ENCODE data around the gene CLTA. TPM values are rescaled to one million over a fixed set of nuclear protein-coding genes. Genes with fewer than 3 reads are reported as not detected.
A peak's percentile ranks its signal among the peaks of the same experiment; 100 is the strongest.

The CLTA gene
- total RNA-seq, 2 experiments from 2014 or later, result 150 to 171 TPM

- no peak for DNase-seq (ENCODE audit: low spot score)
- intact Hi-C loops (cut with micrococcal nuclease; ENCODE audit: unreplicated experiment), result loop anchor here (5.0 kb wide), 1 partner anchor 49 kb away; no protein-coding TSS in a partner anchor
- BruUV-seq (replicated peaks), result no TSS peak
- Histone ChIP-seq H2AFZ (ENCODE audit: low read length) (no peak overlapping the region), H3K4me1 (ENCODE audit: insufficient read depth, low read length, poor library complexity, severe bottlenecking) (peaks cover 34% of the 10 kb centered on the region), H3K4me3 (ENCODE audit: low read depth, low read length, poor library complexity, severe bottlenecking) (peak overlapping the region; percentile 92), H3K36me3 (ENCODE audit: insufficient read depth, low read length) (peaks cover 51% of the 10 kb centered on the region), H3K9me3 (ENCODE audit: low read length) (no peaks in the 10 kb centered on the region), H3K4me2 (ENCODE audit: low read length) (peak overlapping the region; percentile 97), H3K27ac (ENCODE audit: low read depth, low read length, poor library complexity, severe bottlenecking) (no peak overlapping the region), H4K20me1 (ENCODE audit: insufficient read depth, low read length) (peaks cover 32% of the 10 kb centered on the region), H3K79me2 (ENCODE audit: insufficient read depth, low read depth, low read length) (peaks cover 65% of the 10 kb centered on the region), H3K9me2 (ENCODE audit: insufficient read depth, low read length) (no peaks in the 10 kb centered on the region)
- TF ChIP-seq EZH2phosphoT487 (IDR thresholded peaks at IDR 0.05; ENCODE audit: borderline replicate concordance, low read depth, low read length), result no peak
- TF ChIP-seq, protein P1, sequence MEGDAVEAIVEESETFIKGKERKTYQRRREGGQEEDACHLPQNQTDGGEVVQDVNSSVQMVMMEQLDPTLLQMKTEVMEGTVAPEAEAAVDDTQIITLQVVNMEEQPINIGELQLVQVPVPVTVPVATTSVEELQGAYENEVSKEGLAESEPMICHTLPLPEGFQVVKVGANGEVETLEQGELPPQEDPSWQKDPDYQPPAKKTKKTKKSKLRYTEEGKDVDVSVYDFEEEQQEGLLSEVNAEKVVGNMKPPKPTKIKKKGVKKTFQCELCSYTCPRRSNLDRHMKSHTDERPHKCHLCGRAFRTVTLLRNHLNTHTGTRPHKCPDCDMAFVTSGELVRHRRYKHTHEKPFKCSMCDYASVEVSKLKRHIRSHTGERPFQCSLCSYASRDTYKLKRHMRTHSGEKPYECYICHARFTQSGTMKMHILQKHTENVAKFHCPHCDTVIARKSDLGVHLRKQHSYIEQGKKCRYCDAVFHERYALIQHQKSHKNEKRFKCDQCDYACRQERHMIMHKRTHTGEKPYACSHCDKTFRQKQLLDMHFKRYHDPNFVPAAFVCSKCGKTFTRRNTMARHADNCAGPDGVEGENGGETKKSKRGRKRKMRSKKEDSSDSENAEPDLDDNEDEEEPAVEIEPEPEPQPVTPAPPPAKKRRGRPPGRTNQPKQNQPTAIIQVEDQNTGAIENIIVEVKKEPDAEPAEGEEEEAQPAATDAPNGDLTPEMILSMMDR (conservative IDR thresholded peaks at IDR 0.05; ENCODE audit: low read length), result no peak
- CTCF ChIA-PET (ENCODE audit: unreplicated experiment), result no interaction called here
- POLR2A ChIA-PET, result interaction anchor here (0.7 to 3.9 kb wide), 2 partner anchors 13 to 332 kb away, joined by 3 to 17 read pairs; no protein-coding TSS in a partner anchor
Observed at GRCh38 chr9:36193023-36193422, 2.3 kb downstream of the CLTA start.

GRCh38 chr9:36194326-36195000 lies 3.7 kb downstream of the CLTA start:
- H3K4me2 ChIP-seq (ENCODE audit: low read length), result peak overlapping the region; percentile 10; the same call in 1 of the 2 replicates
- no peak overlapping the region for H3K4me3 ChIP-seq (ENCODE audit: low read depth, low read length, poor library complexity, severe bottlenecking)
- no peaks in the 10 kb centered on the region for H3K9me2 ChIP-seq (ENCODE audit: insufficient read depth, low read length)
- BruUV-seq (replicated peaks), result no TSS peak
- peaks cover 65% of the 10 kb centered on the region for H3K79me2 ChIP-seq (ENCODE audit: insufficient read depth, low read depth, low read length)
- CTCF ChIA-PET (ENCODE audit: unreplicated experiment), result no interaction called here
- no peaks in the 10 kb centered on the region for H3K9me3 ChIP-seq (ENCODE audit: low read length)
- H2AFZ ChIP-seq (ENCODE audit: low read length), result no peak overlapping the region
- H4K20me1 ChIP-seq (ENCODE audit: insufficient read depth, low read length), result peaks cover 32% of the 10 kb centered on the region
- TF ChIP-seq, protein P1 (conservative IDR thresholded peaks at IDR 0.05; ENCODE audit: low read length), result no peak
- no peak for TF ChIP-seq EZH2phosphoT487 (IDR thresholded peaks at IDR 0.05; ENCODE audit: borderline replicate concordance, low read depth, low read length)
- peaks cover 34% of the 10 kb centered on the region for H3K4me1 ChIP-seq (ENCODE audit: insufficient read depth, low read length, poor library complexity, severe bottlenecking)
- H3K36me3 ChIP-seq (ENCODE audit: insufficient read depth, low read length), result peaks cover 65% of the 10 kb centered on the region
- no peak for DNase-seq (ENCODE audit: low spot score)
- no peak overlapping the region for H3K27ac ChIP-seq (ENCODE audit: low read depth, low read length, poor library complexity, severe bottlenecking)
- POLR2A ChIA-PET, result no interaction called here
- intact Hi-C loops (cut with micrococcal nuclease; ENCODE audit: unreplicated experiment), result loop anchor here (5.0 kb wide), 1 partner anchor 48 kb away; no protein-coding TSS in a partner anchor
